ENCODE data around the gene PARN.

DNA sequence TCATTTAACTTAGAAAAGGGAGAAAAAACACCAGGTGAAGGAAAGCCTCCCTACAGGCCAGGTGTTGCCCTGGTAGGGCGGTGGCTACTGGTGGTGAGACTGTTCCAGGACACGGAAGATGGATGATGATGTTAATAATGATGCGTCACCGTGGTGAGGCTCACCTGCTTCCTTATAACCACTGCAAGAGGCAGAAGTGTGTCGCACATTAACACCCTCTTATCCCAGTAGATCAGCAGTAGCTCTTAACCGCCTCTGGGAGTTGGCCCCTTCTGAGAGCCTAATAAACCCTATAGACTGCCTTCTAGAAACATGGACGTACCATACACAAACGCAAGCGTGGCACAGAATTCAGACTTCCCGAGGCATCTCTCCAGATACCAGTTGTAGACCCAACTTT lies 10.5 kb upstream of the PARN start:
- TF ChIP-seq, protein P1, sequence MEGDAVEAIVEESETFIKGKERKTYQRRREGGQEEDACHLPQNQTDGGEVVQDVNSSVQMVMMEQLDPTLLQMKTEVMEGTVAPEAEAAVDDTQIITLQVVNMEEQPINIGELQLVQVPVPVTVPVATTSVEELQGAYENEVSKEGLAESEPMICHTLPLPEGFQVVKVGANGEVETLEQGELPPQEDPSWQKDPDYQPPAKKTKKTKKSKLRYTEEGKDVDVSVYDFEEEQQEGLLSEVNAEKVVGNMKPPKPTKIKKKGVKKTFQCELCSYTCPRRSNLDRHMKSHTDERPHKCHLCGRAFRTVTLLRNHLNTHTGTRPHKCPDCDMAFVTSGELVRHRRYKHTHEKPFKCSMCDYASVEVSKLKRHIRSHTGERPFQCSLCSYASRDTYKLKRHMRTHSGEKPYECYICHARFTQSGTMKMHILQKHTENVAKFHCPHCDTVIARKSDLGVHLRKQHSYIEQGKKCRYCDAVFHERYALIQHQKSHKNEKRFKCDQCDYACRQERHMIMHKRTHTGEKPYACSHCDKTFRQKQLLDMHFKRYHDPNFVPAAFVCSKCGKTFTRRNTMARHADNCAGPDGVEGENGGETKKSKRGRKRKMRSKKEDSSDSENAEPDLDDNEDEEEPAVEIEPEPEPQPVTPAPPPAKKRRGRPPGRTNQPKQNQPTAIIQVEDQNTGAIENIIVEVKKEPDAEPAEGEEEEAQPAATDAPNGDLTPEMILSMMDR (IDR thresholded peaks at IDR 0.05), result no peak
- no peak for TF ChIP-seq POLR2A (IDR thresholded peaks at IDR 0.05)
- TF ChIP-seq POLR2AphosphoS5 (IDR thresholded peaks at IDR 0.05), result no peak

Data from stomach (tissue), 4 donors.